Measurements from ENCODE around the gene DCP1A. TPM values are rescaled to one million over a fixed set of nuclear protein-coding genes. Genes with fewer than 3 reads are reported as not detected.

Gene DCP1A
- total RNA-seq, 4 donors from 2014 or later: 18.6 to 30.4 (median 23.4) TPM

DNA sequence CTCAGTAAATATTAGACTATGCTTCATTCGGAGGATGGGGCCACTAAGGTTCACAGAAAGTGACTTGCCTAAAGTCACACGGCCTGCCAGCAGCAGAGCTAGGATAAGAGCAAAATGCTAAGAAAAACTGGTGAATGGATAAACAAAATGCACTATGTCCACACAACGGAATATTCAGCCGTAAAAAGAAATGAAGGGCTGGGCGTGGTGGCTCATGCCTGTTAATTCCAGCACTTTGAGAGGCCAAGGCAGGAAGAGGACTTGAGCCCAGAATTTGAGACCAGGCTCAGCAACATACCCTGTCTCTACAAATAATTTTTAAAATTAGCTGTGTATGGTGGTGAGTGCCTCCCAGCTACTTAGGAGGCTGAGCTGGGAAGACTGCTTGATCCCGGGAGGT is 99.2 kb downstream of the DCP1A start:
- TF ChIP-seq, protein P1, sequence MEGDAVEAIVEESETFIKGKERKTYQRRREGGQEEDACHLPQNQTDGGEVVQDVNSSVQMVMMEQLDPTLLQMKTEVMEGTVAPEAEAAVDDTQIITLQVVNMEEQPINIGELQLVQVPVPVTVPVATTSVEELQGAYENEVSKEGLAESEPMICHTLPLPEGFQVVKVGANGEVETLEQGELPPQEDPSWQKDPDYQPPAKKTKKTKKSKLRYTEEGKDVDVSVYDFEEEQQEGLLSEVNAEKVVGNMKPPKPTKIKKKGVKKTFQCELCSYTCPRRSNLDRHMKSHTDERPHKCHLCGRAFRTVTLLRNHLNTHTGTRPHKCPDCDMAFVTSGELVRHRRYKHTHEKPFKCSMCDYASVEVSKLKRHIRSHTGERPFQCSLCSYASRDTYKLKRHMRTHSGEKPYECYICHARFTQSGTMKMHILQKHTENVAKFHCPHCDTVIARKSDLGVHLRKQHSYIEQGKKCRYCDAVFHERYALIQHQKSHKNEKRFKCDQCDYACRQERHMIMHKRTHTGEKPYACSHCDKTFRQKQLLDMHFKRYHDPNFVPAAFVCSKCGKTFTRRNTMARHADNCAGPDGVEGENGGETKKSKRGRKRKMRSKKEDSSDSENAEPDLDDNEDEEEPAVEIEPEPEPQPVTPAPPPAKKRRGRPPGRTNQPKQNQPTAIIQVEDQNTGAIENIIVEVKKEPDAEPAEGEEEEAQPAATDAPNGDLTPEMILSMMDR (IDR thresholded peaks at IDR 0.05): no peak
- no peak for ATAC-seq (ENCODE audit: low FRiP score)
- no peak for DNase-seq (ENCODE audit: low spot score)

DNA sequence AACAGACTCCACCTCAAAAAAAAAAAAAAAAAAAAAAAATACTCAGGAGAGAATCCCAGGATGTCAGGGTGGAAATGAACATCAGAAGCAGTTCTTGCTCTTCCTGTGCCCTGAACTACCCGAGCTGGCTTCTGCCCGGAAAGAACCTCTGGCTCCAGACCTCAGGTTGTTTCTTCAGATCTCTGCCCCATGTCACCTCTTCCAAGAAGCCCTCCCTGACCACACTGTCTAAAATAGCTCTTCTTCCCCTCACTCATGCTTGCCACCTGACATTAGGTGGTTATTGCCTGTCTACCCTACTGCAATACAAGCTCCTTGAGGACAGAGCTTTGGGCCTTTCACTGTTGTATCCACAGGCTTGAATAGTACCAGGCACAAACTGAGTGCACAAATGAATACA is 99.7 kb downstream of the DCP1A start:
- no peak for ATAC-seq (ENCODE audit: low FRiP score)
- no peak for DNase-seq (ENCODE audit: low spot score)
- TF ChIP-seq, protein P1 (IDR thresholded peaks at IDR 0.05): no peak

DNA sequence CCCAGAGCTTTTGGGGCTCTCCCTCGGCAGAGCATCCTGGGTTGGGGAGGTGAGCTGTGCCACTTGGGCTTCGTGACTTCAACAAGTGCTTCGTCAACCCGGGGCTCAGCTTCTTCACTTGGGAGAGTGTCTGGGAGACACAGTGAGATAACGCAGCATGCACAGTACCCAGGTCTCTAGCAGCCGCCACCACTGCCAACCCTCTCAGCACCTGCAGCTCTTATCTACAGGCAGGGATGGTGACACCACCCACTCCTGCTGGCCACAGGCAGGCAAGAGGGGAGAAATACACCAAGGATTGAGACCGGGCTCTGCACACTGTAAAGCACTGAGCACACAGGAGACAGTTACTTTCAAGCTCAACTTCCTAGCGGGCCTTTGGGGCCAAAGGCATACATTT is 103.1 kb downstream of the DCP1A start:
- TF ChIP-seq, protein P1 (IDR thresholded peaks at IDR 0.05): no peak
- DNase-seq (ENCODE audit: low spot score) (no peak), ATAC-seq (ENCODE audit: low FRiP score) (no peak)

DNA sequence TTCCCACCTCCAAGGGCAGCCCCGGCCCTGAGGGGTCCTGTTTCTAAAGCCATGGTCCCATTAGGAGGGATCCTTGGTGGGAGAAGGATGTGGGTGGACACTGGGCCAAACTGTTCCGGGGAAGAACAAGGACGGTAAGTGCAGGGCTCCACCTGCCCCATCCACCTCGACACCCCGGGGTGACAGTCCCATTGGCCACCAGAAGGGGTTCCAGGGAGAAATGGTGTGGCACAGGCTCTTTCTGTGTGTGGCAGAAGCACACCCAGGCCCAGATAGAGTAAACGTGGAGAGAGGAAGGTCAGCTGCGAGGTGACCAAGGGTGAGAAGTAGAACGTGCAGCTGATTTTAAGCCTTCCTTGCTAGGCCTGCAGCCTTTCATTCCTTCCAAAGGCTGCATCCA is 103.6 kb downstream of the DCP1A start:
- no peak for ATAC-seq (ENCODE audit: low FRiP score)
- DNase-seq (ENCODE audit: low spot score): no peak
- TF ChIP-seq, protein P1 (IDR thresholded peaks at IDR 0.05): no peak

DNA sequence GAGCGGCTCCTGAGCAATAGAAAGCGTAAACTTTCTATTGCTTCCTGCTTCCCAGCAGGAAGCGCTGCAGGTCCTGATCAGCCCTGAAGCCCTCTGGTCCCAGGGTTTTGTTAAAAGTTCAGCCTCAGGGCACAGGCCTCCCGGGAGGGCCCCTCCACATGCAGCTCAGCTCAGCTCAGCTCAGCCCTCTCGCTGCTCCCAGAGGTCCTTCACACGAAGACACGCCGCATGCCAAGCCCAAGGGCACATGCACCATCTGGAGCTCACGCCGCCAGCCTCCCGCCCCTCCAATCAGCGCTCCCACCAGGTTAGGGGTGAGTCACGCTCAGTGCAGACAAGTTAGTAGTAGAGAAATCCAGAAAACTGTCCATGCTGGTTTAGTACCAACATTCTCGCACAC is 104.2 kb downstream of the DCP1A start:
- TF ChIP-seq, protein P1 (IDR thresholded peaks at IDR 0.05): no peak
- ATAC-seq (ENCODE audit: low FRiP score) (no peak), DNase-seq (ENCODE audit: low spot score) (no peak)

DNA sequence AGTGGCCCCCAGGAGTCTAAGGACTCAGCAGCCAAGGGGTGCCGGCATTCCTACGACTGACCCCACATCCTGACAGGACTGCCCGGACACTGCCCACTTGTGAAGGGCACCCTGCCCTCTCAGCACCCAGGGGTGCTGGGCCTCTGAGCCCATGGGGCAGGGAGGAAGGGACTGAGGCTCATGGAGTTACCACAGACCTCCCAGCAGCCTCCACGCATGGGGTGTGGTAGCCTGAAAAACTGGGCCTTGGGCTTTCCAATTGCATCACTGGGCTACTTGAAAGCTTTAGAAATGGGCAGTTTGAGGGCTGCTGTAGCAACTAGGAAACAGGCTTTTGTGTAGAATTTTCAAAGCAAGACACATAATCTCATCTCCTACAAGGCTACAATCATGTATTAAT is 104.7 kb downstream of the DCP1A start:
- DNase-seq (ENCODE audit: low spot score): no peak
- TF ChIP-seq, protein P1 (IDR thresholded peaks at IDR 0.05): no peak
- no peak for ATAC-seq (ENCODE audit: low FRiP score)

DNA sequence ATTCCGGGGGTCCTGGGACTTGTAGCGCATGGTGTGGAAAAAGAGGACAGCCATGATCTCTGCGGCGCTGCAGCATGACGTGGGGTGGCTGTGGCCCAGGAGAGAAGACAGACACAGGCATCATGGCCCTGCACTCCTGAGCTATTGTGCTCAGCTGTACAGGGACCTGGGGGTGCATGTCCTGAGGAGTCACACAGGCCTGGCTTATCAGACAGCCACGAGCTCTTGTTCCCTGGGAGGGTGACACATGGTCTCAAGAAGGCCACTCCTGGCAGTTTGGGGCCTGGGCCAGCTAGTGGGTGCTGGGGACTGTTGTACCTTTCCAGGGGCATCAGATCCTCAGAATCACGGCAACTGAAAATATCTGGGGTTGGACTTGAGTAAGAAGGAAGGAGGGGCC is 105.2 kb downstream of the DCP1A start:
- ATAC-seq (ENCODE audit: low FRiP score): no peak

More for the DNA sequence above, 105.2 kb downstream of the DCP1A start:
- DNase-seq (ENCODE audit: low spot score): no peak
- TF ChIP-seq, protein P1 (IDR thresholded peaks at IDR 0.05): no peak

Measured in omental fat pad (tissue), 4 donors.